ENCODE data around the gene C1QTNF6. TPM values are rescaled to one million over a fixed set of nuclear protein-coding genes. Genes with fewer than 3 reads are reported as not detected.

The C1QTNF6 gene
- total RNA-seq, 1 experiment from 2014 or later, result 15.2 TPM

DNA sequence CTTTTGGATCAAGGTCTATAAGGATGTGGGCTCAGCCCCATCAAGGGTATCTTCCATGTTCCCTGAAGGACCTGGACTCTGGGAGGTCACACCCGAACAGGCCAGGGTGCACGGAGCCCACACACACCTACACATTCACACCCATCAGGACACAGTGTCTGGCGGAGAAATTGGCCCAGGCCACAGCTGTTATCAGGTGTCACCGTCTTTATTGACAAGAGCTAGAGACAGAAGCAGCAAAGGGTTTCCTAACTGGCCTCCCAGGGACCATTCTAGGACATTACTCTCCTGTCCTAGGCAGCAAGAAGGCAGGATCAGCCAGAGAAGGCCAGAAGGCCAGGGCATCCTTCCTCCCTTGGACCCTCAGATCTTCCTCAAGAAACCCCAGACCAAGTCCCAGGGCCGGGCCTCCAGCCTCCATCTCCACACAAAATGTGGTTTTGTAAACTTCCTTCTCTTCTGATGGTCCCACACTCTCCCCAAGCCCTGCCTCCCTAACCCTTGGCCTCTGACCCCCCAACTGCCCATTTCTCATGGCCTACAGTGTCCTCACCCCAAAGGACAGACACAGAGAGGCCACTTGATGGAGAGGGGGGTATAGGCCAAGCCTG is 16.1 kb upstream of the C1QTNF6 start:
- ATAC-seq (no peak), DNase-seq (ENCODE audit: low read depth, low spot score) (no peak)
- intact Hi-C loops (cut with micrococcal nuclease), result no loop called here
- no peaks in the 10 kb centered on the region for H3K27me3 ChIP-seq (ENCODE audit: insufficient read depth, low read length)
- no peaks in the 10 kb centered on the region for H3K79me2 ChIP-seq (ENCODE audit: insufficient read depth, low read length)
- RAD21 ChIA-PET (ENCODE audit: low non-redundant PET in 1 of 2, low total read pairs in 2 of 2, uncharacterized antibody in 2 of 2, unreplicated experiment in 2 of 2), result no interaction called here
- H3K9ac ChIP-seq (ENCODE audit: low read length), result no peak overlapping the region
- POLR2A ChIA-PET, result no interaction called here
- H2AFZ ChIP-seq (ENCODE audit: low read depth, low read length, poor library complexity, severe bottlenecking), result no peak overlapping the region
- no peaks in the 10 kb centered on the region for H4K20me1 ChIP-seq (ENCODE audit: insufficient read depth)
- BruUV-seq (replicated peaks), result no TSS peak
- H3K4me2 ChIP-seq (ENCODE audit: low read length), result no peak overlapping the region
- CTCF ChIA-PET, result no interaction called here
- TF ChIP-seq EZH2phosphoT487 (IDR thresholded peaks at IDR 0.05; ENCODE audit: borderline replicate concordance), result no peak
- TF ChIP-seq SIN3A (IDR thresholded peaks at IDR 0.05; ENCODE audit: low read depth), result no peak
- no peak for TF ChIP-seq FOSL1 (IDR thresholded peaks at IDR 0.05; ENCODE audit: low read depth)
- no peak overlapping the region for H3K27ac ChIP-seq (ENCODE audit: low read depth, low read length)
- H3K9me2 ChIP-seq (ENCODE audit: insufficient read depth), result no peaks in the 10 kb centered on the region
- no peaks in the 10 kb centered on the region for H3K36me3 ChIP-seq (ENCODE audit: control insufficient read depth in 1 of 2, insufficient read depth in 2 of 2, low read length in 2 of 2)
- no peak overlapping the region for H3K4me3 ChIP-seq (replicated peaks in 1 of 2; ENCODE audit: low read depth in 1 of 2, low read length in 2 of 2)
- H3K4me1 ChIP-seq (ENCODE audit: control insufficient read depth in 1 of 2, insufficient read depth in 2 of 2, low read length in 2 of 2), result peaks cover 5 to 16% of the 10 kb centered on the region in 2 experiments
- H3K9me3 ChIP-seq (ENCODE audit: control insufficient read depth in 1 of 2, insufficient read depth in 1 of 2, low read depth in 1 of 2, low read length in 2 of 2), result no peaks in the 10 kb centered on the region

GRCh38 chr22:37203354-37204044 is 15.5 kb upstream of the C1QTNF6 start:
- Histone ChIP-seq H3K27ac (ENCODE audit: low read depth, low read length) (no peak overlapping the region), H2AFZ (ENCODE audit: low read depth, low read length, poor library complexity, severe bottlenecking) (no peak overlapping the region), H3K4me2 (ENCODE audit: low read length) (no peak overlapping the region), H3K4me3 (replicated peaks in 1 of 2; ENCODE audit: low read depth in 1 of 2, low read length in 2 of 2) (no peak overlapping the region), H3K4me1 (ENCODE audit: control insufficient read depth in 1 of 2, insufficient read depth in 2 of 2, low read length in 2 of 2) (peaks cover 5 to 21% of the 10 kb centered on the region in 2 experiments), H3K79me2 (ENCODE audit: insufficient read depth, low read length) (no peaks in the 10 kb centered on the region), H3K27me3 (ENCODE audit: insufficient read depth, low read length) (no peaks in the 10 kb centered on the region), H3K9me3 (ENCODE audit: control insufficient read depth in 1 of 2, insufficient read depth in 1 of 2, low read depth in 1 of 2, low read length in 2 of 2) (no peaks in the 10 kb centered on the region), H3K36me3 (ENCODE audit: control insufficient read depth in 1 of 2, insufficient read depth in 2 of 2, low read length in 2 of 2) (no peaks in the 10 kb centered on the region), H4K20me1 (ENCODE audit: insufficient read depth) (no peaks in the 10 kb centered on the region), H3K9me2 (ENCODE audit: insufficient read depth) (no peaks in the 10 kb centered on the region), H3K9ac (ENCODE audit: low read length) (no peak overlapping the region)
- ChIA-PET POLR2A (no interaction called here), CTCF (interaction anchor here (1.1 kb wide), 1 partner anchor 13 kb away, joined by 3 read pairs; no protein-coding TSS in a partner anchor), RAD21 (ENCODE audit: low non-redundant PET in 1 of 2, low total read pairs in 2 of 2, uncharacterized antibody in 2 of 2, unreplicated experiment in 2 of 2) (no interaction called here)
- no peak for ATAC-seq
- BruUV-seq (replicated peaks), result no TSS peak
- DNase-seq (ENCODE audit: low read depth, low spot score), result no peak
- intact Hi-C loops (cut with micrococcal nuclease), result no loop called here
- TF ChIP-seq POLR2A (IDR thresholded peaks at IDR 0.05; ENCODE audit: borderline replicate concordance, extremely low read depth, insufficient read depth, insufficient read length) (no peak), RAD21 (IDR thresholded peaks at IDR 0.05; ENCODE audit: low read depth) (no peak), ATF3 (IDR thresholded peaks at IDR 0.05) (no peak), ELF1 (IDR thresholded peaks at IDR 0.05; ENCODE audit: borderline replicate concordance, low read depth) (no peak), CTCF (IDR thresholded peaks at IDR 0.05 in 2 of 3, conservative IDR thresholded peaks at IDR 0.05 in 1 of 3; ENCODE audit: borderline replicate concordance in 1 of 3, insufficient read depth in 1 of 3, low read depth in 2 of 3, low read length in 2 of 3) (no peak), FOSL1 (IDR thresholded peaks at IDR 0.05; ENCODE audit: low read depth) (no peak), EGR1 (IDR thresholded peaks at IDR 0.05; ENCODE audit: low read depth) (no peak), EZH2phosphoT487 (IDR thresholded peaks at IDR 0.05; ENCODE audit: borderline replicate concordance) (no peak), ZFX (IDR thresholded peaks at IDR 0.05) (no peak), POLR2AphosphoS5 (IDR thresholded peaks at IDR 0.05; ENCODE audit: low read depth, low read length) (no peak)
- TF ChIP-seq, protein P1, sequence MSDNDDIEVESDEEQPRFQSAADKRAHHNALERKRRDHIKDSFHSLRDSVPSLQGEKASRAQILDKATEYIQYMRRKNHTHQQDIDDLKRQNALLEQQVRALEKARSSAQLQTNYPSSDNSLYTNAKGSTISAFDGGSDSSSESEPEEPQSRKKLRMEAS (IDR thresholded peaks at IDR 0.05), result no peak
- TF ChIP-seq, protein P2, sequence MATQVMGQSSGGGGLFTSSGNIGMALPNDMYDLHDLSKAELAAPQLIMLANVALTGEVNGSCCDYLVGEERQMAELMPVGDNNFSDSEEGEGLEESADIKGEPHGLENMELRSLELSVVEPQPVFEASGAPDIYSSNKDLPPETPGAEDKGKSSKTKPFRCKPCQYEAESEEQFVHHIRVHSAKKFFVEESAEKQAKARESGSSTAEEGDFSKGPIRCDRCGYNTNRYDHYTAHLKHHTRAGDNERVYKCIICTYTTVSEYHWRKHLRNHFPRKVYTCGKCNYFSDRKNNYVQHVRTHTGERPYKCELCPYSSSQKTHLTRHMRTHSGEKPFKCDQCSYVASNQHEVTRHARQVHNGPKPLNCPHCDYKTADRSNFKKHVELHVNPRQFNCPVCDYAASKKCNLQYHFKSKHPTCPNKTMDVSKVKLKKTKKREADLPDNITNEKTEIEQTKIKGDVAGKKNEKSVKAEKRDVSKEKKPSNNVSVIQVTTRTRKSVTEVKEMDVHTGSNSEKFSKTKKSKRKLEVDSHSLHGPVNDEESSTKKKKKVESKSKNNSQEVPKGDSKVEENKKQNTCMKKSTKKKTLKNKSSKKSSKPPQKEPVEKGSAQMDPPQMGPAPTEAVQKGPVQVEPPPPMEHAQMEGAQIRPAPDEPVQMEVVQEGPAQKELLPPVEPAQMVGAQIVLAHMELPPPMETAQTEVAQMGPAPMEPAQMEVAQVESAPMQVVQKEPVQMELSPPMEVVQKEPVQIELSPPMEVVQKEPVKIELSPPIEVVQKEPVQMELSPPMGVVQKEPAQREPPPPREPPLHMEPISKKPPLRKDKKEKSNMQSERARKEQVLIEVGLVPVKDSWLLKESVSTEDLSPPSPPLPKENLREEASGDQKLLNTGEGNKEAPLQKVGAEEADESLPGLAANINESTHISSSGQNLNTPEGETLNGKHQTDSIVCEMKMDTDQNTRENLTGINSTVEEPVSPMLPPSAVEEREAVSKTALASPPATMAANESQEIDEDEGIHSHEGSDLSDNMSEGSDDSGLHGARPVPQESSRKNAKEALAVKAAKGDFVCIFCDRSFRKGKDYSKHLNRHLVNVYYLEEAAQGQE (IDR thresholded peaks at IDR 0.05; ENCODE audit: low read depth), result no peak

Measured in HCT116 (cell line).